GM19372 (cell line): ENCODE measurements around the gene NACAD.

Source experiments
- ATAC-seq: cut with Tn5 transposase; IDR thresholded peaks from one replicate; pipeline ENCODE4 v1.9.1; 2021; ENCODE audit warnings: mild to moderate bottlenecking, low read depth, moderate library complexity; ENCODE audit not compliant: unreplicated experiment

Gene NACAD

DNA sequence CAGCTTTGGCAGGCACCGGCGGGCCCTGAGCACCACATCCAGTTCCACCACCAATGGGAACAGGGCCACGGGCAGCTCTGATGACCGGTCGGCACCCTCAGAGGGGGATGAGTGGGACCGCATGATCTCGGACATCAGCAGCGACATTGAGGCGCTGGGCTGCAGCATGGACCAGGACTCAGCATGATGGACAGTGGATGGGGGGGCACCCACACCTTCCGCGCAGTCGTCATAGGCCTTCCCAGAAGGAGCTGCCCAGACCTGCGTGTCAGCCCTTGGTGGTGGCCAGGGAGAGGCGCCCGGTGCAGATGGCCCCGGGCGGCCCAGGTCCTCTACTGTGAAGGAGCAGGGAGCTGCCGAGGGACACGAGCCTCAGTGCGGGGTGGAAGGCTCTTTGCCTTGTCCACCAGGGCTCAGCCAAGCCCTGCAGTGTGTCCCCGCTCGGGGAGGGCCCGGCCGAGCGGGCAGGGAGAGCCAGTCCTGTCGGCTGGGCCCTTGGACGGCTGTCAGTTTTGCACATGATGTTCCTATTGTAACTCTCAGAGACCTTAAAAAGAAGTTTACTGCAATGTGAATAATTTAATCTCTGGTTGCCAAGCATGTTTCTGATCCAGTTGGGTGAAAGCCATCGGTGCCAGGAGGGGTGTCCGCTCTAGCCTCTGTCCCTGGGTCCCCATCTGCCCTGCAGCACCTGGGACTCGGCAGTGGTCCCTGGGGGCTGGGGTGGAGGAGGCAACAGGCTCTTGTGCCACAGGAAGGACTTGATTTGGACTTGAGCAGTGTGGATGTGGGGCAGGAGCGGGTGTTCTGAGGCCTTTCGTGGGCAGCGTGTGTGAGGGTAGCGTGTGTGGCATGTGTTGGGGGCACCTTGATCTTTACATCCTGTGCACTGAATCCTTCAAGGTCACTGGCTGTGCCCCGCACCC is 12.6 kb downstream of the NACAD start:
- no peak for ATAC-seq

- ATAC-seq, result no peak
Observed at GRCh38 chr7:45075355-45075644, 13.5 kb downstream of the NACAD start.

DNA sequence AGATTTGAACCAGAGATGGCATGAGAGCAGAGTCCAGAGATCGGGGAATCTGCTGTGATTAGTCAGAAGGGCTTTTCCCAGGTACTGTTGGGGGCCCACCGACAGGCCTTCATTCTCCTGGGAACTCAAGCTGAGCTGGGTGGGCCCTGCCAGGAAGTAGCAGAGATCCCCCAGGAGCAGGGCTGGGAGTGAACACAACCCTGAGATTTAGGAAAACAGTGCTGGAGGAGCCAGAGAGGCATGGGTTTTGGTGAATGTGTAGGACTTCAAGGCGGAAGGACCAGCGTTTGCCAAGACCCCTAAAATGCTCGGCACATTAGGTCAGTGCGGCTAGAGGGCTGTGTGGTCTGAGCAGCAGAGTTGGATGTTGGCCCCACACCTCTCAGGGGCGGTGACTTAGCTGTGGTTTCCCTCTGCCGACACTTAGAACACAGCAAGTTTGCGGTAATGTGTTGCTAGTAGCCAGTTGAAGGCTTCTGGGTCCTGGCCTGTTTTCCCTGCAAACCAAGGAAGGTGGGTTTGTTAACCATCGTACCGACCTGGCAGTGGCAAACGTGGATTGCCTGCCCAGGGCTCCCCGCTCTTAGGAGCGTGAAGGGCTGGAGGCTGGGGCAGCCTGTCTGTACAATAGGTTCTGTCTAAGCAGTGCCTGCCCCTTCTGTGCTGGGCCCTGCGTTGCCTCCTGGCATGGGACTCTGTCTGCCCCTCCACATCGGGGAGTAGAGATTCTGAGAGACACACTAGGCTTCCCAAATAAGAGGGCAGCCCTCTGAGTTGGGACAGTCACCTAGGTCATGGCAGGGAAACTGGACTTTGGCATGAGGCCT is 14.0 kb downstream of the NACAD start:
- no peak for ATAC-seq

- ATAC-seq, result no peak
Observed at GRCh38 chr7:45073786-45074527, 14.8 kb downstream of the NACAD start.

DNA sequence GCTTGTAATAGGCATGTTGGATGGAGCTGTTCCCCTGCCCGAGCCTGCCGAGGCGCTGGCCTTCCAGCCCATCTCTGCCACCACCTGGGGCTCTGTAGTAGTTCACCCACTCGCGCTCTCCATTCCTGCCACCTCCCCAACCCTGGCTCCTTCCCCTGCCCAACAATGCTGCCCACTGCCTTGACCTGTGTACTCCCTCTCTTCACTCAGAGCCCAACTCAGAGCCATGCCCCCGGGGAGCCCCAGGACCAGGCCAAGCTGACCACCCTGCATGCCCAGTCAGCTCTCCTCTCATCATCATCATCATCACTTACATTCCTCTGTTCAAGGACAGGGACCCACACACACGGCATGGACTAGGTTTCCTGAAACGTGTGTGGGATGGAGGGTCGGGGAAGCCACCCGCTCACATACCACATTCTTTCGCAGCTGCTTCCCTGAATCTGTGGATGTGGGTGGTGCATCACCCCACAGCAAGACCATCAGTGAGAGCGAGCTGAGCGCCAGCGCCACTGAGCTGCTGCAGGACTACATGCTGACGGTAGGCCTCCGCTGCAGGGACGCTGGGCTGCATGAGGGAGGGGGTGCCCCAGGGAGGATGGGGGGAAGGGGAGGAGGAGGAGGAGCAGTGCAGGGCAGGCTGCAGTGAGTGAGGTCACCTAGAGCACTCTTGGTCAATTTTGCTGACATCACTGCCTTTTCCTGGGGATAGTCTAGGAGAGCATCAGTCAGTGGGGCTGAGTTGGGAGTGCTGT is 15.6 kb downstream of the NACAD start:
- ATAC-seq, result no peak

DNA sequence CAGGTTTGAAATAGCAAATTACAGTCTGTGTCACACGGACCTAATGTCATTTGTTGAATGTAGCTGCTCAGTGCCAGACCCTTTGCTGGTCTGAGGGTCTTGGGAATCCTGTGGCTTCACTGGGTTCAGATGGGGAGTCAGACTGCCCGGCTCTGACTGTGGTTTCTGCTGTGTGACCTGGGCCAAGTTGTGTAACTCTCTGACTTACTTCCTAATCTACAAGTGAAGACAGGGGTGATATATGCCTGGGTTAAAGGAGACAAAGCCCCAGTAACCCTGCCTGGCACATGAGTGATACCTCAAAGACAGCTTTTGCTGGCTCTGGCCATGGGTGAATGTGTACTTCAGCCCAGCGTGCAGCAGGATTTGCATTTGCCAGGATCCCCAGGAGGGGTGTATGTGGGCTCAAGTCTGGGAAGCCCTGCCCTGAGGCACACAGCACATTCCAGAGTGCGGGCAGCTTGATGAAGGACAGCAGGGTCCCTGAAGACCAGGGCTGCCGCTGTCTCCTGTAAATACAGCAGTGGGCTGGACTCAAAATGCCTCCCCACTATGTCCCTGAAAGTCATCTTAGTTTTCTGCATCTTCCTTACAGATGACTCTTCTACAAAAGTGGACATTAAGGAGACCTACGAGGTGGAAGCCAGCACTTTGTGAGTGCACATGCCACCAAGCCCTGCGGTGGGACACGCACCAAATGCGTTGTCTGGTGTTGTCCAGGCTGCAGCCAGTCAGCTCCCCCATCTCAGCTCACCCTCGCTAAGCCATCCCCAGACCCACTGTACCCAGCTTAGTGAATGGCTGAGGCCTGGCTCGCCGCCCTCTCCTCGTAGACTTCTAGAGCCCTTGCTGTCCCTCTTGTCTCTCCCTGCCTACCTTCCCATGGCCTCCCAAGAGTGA is 16.4 kb downstream of the NACAD start:
- ATAC-seq, result no peak

- no peak for ATAC-seq
Observed at GRCh38 chr7:45071528-45071927, 17.2 kb downstream of the NACAD start.

DNA sequence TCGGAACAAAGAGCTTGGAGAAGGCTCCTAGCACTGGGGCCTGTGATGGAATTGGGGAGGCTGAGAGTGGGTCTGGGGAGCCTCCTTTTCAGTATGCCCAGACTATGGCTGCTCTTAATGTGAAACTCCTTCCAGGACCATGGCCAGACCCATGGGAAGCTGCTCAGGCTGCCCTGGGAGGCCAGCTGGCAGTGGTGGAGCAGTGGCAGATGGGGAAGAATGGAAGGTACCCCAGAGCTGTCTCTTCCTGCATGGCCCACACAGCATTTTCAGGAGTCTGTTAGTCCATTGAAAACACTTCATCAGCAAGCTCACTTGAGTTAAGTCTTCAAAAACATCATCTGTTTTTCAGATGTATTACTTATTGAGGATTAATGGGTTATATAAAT is 18.5 kb downstream of the NACAD start:
- ATAC-seq, result no peak

- no peak for ATAC-seq
Observed at GRCh38 chr7:45069444-45070253, 19.1 kb downstream of the NACAD start.

GRCh38 chr7:45068236-45069023 is 20.3 kb downstream of the NACAD start:
- no peak for ATAC-seq

GRCh38 chr7:45067582-45067981 is 21.2 kb downstream of the NACAD start:
- ATAC-seq, result no peak

DNA sequence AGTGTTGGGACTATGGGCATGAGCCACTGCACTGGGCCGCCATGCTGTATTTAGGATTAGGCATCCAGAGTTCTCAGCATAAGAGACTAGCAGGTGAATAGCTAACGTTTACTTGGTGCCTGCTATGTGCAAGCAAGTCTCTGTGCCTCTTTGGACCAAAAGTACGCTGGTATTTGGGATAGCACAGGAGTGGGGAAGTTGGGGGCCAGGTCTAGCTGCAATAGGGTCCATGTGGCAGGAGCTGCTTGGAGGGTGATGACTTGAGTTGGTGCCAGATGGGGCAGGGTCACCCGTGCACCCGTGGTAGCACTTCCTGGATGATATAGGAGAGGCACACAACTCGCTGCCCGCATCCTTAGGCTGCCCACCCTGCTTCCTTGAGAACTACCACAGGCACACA is 22.4 kb downstream of the NACAD start:
- no peak for ATAC-seq

DNA sequence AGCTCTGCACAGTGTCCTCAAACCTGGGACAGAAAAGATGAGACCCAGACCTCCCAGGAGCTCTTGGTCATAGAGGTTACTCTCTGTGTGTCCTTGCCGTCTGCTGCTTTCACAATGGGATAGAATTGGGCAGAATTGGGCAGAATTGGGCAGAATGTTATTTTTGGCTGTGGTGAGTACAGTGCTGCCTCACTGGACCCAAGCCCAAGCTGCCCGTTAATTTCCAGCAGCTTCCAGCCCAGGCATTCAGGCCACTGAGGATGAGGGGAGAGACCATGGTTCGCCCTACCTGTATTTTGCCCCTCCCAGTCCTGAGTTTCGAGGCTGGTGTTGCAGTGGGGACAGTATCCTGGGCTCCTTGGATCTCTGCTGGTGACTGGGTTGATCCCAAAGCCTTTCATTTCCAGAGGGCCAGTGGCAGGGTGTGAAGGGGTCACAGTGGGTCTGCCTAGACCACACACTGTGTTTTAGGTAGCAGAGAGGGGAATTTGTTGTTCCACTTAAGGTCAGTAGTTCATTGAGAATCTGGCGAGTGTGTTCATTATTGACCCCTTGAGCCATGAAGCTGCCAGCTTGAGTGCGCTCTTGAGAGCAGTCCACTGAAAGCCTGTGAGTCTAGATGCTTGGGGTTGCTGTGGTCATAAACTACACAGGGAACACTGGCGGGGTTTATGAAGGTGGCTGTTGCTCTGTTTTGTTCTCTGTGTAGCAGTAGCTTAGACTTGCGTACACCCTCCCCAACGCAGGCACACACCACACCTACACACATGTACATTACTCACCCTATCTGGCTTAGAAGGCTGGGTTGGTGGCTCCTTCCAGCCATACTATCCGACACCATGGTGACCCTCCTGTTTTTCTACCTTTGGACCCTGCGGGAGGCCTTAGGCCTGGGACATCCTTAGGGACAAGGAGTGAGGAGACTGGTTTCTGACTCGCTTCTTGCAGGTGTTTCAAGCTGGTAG is 23.5 kb downstream of the NACAD start:
- no peak for ATAC-seq

- no peak for ATAC-seq
Observed at GRCh38 chr7:45064047-45064725, 24.6 kb downstream of the NACAD start.

DNA sequence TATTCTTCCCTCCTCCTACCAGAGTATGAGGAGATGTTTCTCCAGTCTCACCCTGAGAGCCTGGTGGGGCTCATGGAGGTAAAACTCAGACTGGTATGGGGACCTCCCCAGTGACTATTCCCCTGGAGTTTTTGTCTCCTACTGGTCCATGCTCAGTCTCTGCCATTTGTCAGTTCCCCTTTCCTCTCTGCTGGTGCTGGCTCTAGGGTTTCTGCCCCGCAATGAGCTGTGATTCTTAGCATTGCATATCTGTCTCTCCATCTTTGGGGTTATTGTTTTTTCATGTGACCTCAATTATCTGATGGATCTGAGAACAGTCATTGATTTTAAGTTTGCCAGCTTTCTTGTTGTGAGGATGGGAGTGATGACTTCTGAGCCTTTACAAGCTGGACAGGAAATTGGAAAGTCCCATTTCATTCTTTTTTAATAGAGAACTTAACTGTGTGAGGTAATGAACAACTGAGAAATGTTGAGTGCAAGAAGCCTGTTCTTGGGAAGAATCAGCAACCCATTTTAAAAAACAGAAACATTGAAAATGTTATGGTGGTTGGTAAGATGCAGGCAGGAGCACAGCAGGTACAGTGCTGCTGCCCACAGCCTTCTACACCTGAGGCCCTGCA is 26.9 kb downstream of the NACAD start:
- no peak for ATAC-seq

GRCh38 chr7:45061352-45061751 is 27.4 kb downstream of the NACAD start:
- no peak for ATAC-seq
